ENCODE measurements around the gene FAM200B.

Gene FAM200B

DNA sequence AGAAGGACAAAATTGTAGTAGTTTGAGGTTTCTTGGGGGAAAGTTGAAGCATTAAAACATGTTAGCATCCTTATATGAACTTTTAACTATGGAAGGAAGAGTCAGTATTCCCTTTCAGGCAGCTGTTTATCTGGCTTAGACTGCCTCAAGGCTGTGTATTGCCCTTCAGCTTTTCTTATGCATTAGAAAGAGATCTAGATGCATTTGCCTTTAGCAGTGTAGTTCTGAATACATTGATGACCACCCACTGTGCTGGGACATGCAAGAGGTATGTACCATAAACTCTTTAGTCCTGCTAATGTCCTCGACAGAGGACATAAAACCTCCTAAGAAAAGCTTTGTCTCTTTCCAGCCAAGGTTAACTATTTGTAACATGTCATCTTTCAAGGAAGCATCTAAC, 2.9 kb downstream of the FAM200B start:
- Histone ChIP-seq H3K4me1 (ENCODE audit: control insufficient read depth in 1 of 2, insufficient read depth in 2 of 2, low read length in 2 of 2) (peaks cover 4 to 24% of the 10 kb centered on the region in 2 donors), H3K27me3 (ENCODE audit: low read depth, low read length) (no peaks in the 10 kb centered on the region), H3K9me3 (ENCODE audit: control insufficient read depth in 1 of 2, low read length in 2 of 2) (no peaks in the 10 kb centered on the region), H3K27ac (ENCODE audit: low read length) (no peak overlapping the region), H3K36me3 (ENCODE audit: control insufficient read depth in 1 of 2, insufficient read depth in 2 of 2, low read length in 2 of 2) (peaks cover 0 to 11% of the 10 kb centered on the region in 2 donors), H3K4me3 (ENCODE audit: low read depth in 1 of 2, low read length in 2 of 2) (no peak overlapping the region)

DNA sequence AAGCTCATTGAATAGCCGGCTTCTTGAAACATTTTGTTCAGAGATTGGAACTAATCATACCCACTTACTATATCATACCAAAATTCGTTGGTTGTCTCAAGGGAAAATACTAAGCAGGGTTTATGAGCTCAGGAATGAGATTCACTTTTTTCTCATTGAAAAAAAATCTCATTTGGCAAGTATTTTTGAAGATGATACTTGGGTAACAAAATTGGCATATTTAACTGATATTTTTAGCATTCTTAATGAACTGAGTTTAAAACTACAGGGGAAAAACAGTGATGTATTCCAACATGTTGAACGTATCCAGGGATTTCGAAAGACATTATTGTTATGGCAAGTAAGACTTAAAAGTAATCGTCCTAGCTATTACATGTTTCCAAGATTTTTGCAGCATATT, 6.4 kb downstream of the FAM200B start:
- no peaks in the 10 kb centered on the region for H3K27me3 ChIP-seq (ENCODE audit: low read depth, low read length)
- peaks cover 0 to 18% of the 10 kb centered on the region in 2 donors for H3K4me1 ChIP-seq (ENCODE audit: control insufficient read depth in 1 of 2, insufficient read depth in 2 of 2, low read length in 2 of 2)
- H3K27ac ChIP-seq (ENCODE audit: low read length), result no peak overlapping the region

DNA sequence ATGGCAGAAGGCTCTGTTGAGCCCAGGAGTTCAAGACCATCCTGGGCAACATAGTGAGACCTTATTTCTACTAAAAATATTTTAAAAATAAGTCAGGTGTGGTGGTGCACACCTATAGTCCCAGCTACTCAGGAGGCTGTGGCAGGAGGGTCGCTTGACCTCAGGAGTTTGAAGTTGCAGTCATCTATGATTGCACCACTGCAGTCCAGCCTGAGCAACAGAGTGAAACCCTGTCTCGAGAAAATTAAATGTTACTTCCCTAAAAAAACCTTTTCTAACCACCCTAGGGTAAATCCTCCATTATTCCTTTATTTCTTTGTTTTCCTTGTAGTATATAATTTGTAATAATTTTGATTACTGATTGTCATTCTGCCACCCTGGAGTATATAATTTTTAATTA, 7.9 kb downstream of the FAM200B start:
- Histone ChIP-seq H3K27ac (ENCODE audit: low read length) (no peak overlapping the region), H3K9me3 (ENCODE audit: control insufficient read depth in 1 of 2, low read length in 2 of 2) (no peaks in the 10 kb centered on the region), H3K4me3 (ENCODE audit: low read depth in 1 of 2, low read length in 2 of 2) (no peak overlapping the region), H3K4me1 (ENCODE audit: control insufficient read depth in 1 of 2, insufficient read depth in 2 of 2, low read length in 2 of 2) (peaks cover 0 to 5% of the 10 kb centered on the region in 2 donors), H3K27me3 (ENCODE audit: low read depth, low read length) (no peaks in the 10 kb centered on the region), H3K36me3 (ENCODE audit: control insufficient read depth in 1 of 2, insufficient read depth in 2 of 2, low read length in 2 of 2) (peaks cover 0 to 11% of the 10 kb centered on the region in 2 donors)

More for the DNA sequence above, 6.4 kb downstream of the FAM200B start:
- Histone ChIP-seq H3K36me3 (ENCODE audit: control insufficient read depth in 1 of 2, insufficient read depth in 2 of 2, low read length in 2 of 2) (peaks cover 0 to 11% of the 10 kb centered on the region in 2 donors), H3K4me3 (ENCODE audit: low read depth in 1 of 2, low read length in 2 of 2) (no peak overlapping the region), H3K9me3 (ENCODE audit: control insufficient read depth in 1 of 2, low read length in 2 of 2) (no peaks in the 10 kb centered on the region)

DNA sequence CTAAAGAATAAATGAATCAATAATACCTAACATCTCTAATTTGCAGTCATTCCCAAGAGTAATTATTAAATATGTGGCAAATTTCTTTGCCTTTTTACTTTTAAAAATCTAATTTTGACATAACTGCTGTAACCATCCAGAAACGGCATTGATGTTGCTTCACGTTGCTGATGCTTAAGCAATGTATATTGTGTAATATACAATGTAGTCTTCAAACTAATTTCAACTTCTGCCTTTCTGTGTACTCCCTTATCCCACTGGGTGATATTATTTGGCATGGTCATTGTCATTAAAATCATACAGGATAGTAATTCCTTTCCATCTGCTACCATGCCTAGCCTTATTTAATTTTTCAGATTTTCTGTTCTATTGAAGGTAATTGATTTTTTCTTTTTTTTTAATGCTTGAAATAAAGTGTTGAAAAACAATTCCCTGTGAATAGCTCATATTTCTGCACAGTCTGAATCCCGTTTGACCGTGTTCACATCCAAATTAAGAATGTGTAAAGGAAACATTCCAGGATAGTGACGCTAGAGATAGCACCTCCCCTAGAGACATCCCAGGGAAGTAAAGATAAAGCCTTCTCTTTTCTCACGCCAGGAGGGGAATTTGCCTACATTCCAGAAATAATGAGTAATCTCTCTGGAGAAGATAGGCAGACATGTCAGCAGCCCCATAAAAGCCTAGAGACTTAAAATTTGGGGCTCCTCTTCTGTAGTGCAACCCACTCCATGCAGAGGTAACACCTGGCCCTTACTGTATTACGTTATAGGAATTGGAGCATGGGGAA, 8.6 kb downstream of the FAM200B start:
- peaks cover 0 to 5% of the 10 kb centered on the region in 2 donors for H3K4me1 ChIP-seq (ENCODE audit: control insufficient read depth in 1 of 2, insufficient read depth in 2 of 2, low read length in 2 of 2)
- H3K9me3 ChIP-seq (ENCODE audit: control insufficient read depth in 1 of 2, low read length in 2 of 2), result no peaks in the 10 kb centered on the region
- H3K27ac ChIP-seq (ENCODE audit: low read length), result no peak overlapping the region
- peaks cover 0 to 11% of the 10 kb centered on the region in 2 donors for H3K36me3 ChIP-seq (ENCODE audit: control insufficient read depth in 1 of 2, insufficient read depth in 2 of 2, low read length in 2 of 2)
- no peaks in the 10 kb centered on the region for H3K27me3 ChIP-seq (ENCODE audit: low read depth, low read length)
- no peak overlapping the region for H3K4me3 ChIP-seq (ENCODE audit: low read depth in 1 of 2, low read length in 2 of 2)

DNA sequence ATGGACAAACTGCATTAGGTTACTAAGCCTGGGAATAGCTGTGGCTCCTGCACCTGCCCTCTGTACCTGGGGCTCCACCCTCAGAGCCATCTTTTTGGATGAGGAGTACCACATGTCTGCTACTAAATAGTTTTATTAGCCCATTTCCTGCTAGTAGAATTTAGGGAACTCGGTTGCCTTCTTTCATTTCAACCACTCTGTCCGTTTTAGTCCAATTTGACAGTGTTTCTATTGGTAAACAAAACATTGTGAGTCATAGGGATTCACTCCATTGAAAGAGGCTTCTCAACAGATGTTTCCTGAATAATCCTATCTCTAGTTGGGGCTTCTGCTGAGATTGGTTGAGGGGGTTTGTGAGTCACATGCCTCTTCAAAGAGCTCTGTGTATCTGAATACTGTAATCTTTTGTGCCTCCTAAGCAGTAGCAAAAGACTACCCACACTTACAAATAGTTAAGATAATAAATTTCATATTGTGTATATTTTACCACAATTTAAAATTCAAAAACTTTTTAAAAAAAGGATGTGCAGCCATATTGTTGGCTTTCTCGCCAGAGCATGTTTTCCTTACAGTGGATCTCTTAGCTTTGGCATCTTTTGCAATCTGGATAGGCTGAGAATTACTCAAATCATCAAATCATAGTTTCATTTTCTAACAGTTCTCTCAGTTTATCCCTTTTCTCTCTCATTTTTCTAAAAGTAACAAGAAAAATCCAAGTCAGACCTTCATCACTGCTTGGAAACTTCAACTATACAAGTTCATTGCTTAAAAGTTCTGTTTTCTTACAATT, 9.9 kb downstream of the FAM200B start:
- Histone ChIP-seq H3K27ac (ENCODE audit: low read length) (no peak overlapping the region), H3K27me3 (ENCODE audit: low read depth, low read length) (no peaks in the 10 kb centered on the region), H3K36me3 (ENCODE audit: control insufficient read depth in 1 of 2, insufficient read depth in 2 of 2, low read length in 2 of 2) (peaks cover 0 to 11% of the 10 kb centered on the region in 2 donors), H3K4me3 (ENCODE audit: low read depth in 1 of 2, low read length in 2 of 2) (no peak overlapping the region), H3K9me3 (ENCODE audit: control insufficient read depth in 1 of 2, low read length in 2 of 2) (no peaks in the 10 kb centered on the region), H3K4me1 (ENCODE audit: control insufficient read depth in 1 of 2, insufficient read depth in 2 of 2, low read length in 2 of 2) (peaks cover 0 to 5% of the 10 kb centered on the region in 2 donors)

- H3K9me3 ChIP-seq (ENCODE audit: control insufficient read depth in 1 of 2, low read length in 2 of 2), result no peaks in the 10 kb centered on the region
- no peaks in the 10 kb centered on the region for H3K27me3 ChIP-seq (ENCODE audit: low read depth, low read length)
- H3K27ac ChIP-seq (ENCODE audit: low read length), result no peak overlapping the region
- H3K4me3 ChIP-seq (ENCODE audit: low read depth in 1 of 2, low read length in 2 of 2), result no peak overlapping the region
- H3K4me1 ChIP-seq (ENCODE audit: control insufficient read depth in 1 of 2, insufficient read depth in 2 of 2, low read length in 2 of 2), result peaks cover 0 to 5% of the 10 kb centered on the region in 2 donors
- H3K36me3 ChIP-seq (ENCODE audit: control insufficient read depth in 1 of 2, insufficient read depth in 2 of 2, low read length in 2 of 2), result peaks cover 0 to 3% of the 10 kb centered on the region in 2 donors
Observed at GRCh38 chr4:15692602-15693001, 11.0 kb downstream of the FAM200B start.

GRCh38 chr4:15694431-15694830, 12.8 kb downstream of the FAM200B start:
- no peak overlapping the region for H3K27ac ChIP-seq (ENCODE audit: low read length)
- H3K36me3 ChIP-seq (ENCODE audit: control insufficient read depth in 1 of 2, insufficient read depth in 2 of 2, low read length in 2 of 2), result no peaks in the 10 kb centered on the region
- H3K4me3 ChIP-seq (ENCODE audit: low read depth in 1 of 2, low read length in 2 of 2), result no peak overlapping the region
- peaks cover 0 to 5% of the 10 kb centered on the region in 2 donors for H3K4me1 ChIP-seq (ENCODE audit: control insufficient read depth in 1 of 2, insufficient read depth in 2 of 2, low read length in 2 of 2)
- no peaks in the 10 kb centered on the region for H3K9me3 ChIP-seq (ENCODE audit: control insufficient read depth in 1 of 2, low read length in 2 of 2)
- H3K27me3 ChIP-seq (ENCODE audit: low read depth, low read length), result no peaks in the 10 kb centered on the region

DNA sequence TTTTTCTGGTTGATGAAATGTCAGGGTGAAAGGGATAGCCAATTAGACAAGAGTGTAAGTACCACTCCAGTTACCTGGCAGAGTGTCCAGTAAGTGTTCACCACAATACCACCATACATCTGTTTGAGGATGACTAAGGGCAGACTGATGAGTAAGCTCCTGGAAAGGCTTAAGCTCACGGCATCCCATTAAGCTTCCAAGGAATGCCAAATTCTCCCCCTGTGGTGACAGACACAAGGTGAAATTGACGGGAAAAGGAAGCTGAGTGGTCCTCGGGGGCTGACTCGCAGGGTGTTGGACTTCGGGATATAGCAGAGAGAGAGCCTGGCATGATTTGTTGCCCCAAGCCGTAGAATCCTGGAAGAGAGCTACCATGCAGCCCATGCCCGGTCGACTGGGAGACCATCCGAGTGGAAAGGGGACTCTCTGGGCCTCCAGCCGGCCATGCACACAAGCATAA, 13.6 kb downstream of the FAM200B start:
- Histone ChIP-seq H3K4me3 (ENCODE audit: low read depth in 1 of 2, low read length in 2 of 2) (no peak overlapping the region), H3K4me1 (ENCODE audit: control insufficient read depth in 1 of 2, insufficient read depth in 2 of 2, low read length in 2 of 2) (peaks cover 0 to 4% of the 10 kb centered on the region in 2 donors), H3K9me3 (ENCODE audit: control insufficient read depth in 1 of 2, low read length in 2 of 2) (no peaks in the 10 kb centered on the region), H3K36me3 (ENCODE audit: control insufficient read depth in 1 of 2, insufficient read depth in 2 of 2, low read length in 2 of 2) (no peaks in the 10 kb centered on the region), H3K27ac (ENCODE audit: low read length) (no peak overlapping the region), H3K27me3 (ENCODE audit: low read depth, low read length) (no peaks in the 10 kb centered on the region)

GRCh38 chr4:15695729-15696128, 14.1 kb downstream of the FAM200B start:
- no peak overlapping the region for H3K27ac ChIP-seq (ENCODE audit: low read length)
- no peak overlapping the region for H3K4me3 ChIP-seq (ENCODE audit: low read depth in 1 of 2, low read length in 2 of 2)
- no peaks in the 10 kb centered on the region for H3K9me3 ChIP-seq (ENCODE audit: control insufficient read depth in 1 of 2, low read length in 2 of 2)
- H3K36me3 ChIP-seq (ENCODE audit: control insufficient read depth in 1 of 2, insufficient read depth in 2 of 2, low read length in 2 of 2), result no peaks in the 10 kb centered on the region
- H3K4me1 ChIP-seq (ENCODE audit: control insufficient read depth in 1 of 2, insufficient read depth in 2 of 2, low read length in 2 of 2), result no peaks in the 10 kb centered on the region
- H3K27me3 ChIP-seq (ENCODE audit: low read depth, low read length), result no peaks in the 10 kb centered on the region

GRCh38 chr4:15696866-15697265, 15.2 kb downstream of the FAM200B start:
- H3K9me3 ChIP-seq (ENCODE audit: control insufficient read depth in 1 of 2, low read length in 2 of 2), result no peaks in the 10 kb centered on the region
- no peaks in the 10 kb centered on the region for H3K36me3 ChIP-seq (ENCODE audit: control insufficient read depth in 1 of 2, insufficient read depth in 2 of 2, low read length in 2 of 2)
- no peak overlapping the region for H3K4me3 ChIP-seq (ENCODE audit: low read depth in 1 of 2, low read length in 2 of 2)
- H3K4me1 ChIP-seq (ENCODE audit: control insufficient read depth in 1 of 2, insufficient read depth in 2 of 2, low read length in 2 of 2), result no peaks in the 10 kb centered on the region
- H3K27ac ChIP-seq (ENCODE audit: low read length), result no peak overlapping the region
- no peaks in the 10 kb centered on the region for H3K27me3 ChIP-seq (ENCODE audit: low read depth, low read length)

DNA sequence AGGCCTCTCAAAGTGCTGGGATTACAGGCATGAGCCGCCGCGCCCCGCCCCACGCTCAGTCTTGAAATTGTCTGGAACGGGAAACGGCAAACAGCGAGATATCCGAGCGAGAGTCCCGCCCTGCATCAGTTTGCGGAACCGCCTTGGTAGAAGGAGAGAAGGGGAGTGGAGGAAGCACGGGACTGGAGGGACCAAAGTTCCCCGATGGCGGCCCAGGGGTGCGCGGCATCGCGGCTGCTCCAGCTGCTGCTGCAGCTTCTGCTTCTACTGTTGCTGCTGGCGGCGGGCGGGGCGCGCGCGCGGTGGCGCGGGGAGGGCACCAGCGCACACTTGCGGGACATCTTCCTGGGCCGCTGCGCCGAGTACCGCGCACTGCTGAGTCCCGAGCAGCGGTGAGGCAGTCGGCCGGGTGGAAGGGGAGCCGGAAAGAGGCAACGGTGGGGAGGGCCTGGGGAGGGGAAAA, 21.3 kb downstream of the FAM200B start, which contains the start of gene BST1:
Gene BST1 (plus strand): TSS at position 125 of the 463 bp plus-strand sequence. CDS start 80 bp downstream, at position 205.
- Histone ChIP-seq H3K27ac (ENCODE audit: low read length) (no peak within 1 kb of the TSS), H3K4me1 (ENCODE audit: control insufficient read depth in 1 of 2, insufficient read depth in 2 of 2, low read length in 2 of 2) (peaks cover 0 to 5% of the 10 kb centered on the region in 2 donors), H3K36me3 (ENCODE audit: control insufficient read depth in 1 of 2, insufficient read depth in 2 of 2, low read length in 2 of 2) (no peaks in the 10 kb centered on the region), H3K4me3 (ENCODE audit: low read depth in 1 of 2, low read length in 2 of 2) (peak within 1 kb of the TSS; percentile 49 to 73), H3K9me3 (ENCODE audit: control insufficient read depth in 1 of 2, low read length in 2 of 2) (no peaks in the 10 kb centered on the region), H3K27me3 (ENCODE audit: low read depth, low read length) (no peaks in the 10 kb centered on the region)

Measured in muscle layer of duodenum (tissue), 2 donors.